Measurements from ENCODE around the gene CHST12.
"Not testable (repeated sequence)": the region's sequence is repeated elsewhere in the genome, so short reads cannot be mapped to it uniquely, and the experiment has no call there.

CHST12 gene

DNA sequence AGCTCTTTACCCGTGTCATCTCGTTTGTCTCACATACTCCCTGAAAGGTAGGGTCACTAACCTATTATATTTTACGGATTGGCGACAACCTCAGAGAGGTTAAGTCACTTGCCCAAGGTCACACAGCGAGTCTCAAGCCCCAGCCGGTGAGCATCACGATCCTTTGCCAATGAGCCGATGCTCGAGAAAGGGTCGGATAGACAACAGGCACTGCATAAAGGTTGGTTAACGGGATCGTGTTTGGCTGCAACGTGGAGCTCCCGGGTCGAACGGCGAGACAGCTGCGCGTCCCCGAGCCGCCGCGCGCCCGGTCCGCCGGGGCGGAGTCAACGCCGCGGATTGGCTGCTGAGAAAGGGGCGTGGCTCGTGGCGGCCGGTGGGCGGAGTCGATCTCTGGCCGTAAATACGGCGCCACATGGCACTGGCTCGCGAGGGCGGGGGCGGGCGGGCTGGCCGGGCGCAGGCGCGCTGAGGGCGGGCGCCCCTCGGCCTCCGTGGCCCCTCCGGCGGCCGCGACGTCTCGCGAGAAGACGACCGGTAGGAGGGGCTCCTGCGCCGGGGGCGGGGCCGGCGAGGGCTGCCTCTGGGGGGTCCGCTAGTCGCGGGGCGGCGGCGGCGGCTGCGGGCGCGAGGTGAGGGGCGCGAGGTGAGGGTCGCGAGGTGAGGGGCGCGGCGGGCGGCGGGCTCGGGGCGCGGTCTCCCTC is at the start of gene CHST12:
Gene CHST12 (plus strand): TSS at position 598 of the 704 bp plus-strand sequence. CDS start 29,029 bp downstream, outside the sequence.
- DNase-seq (ENCODE audit: low read depth in 3 of 3): peak; percentile 86 to 91 (median 89)

DNA sequence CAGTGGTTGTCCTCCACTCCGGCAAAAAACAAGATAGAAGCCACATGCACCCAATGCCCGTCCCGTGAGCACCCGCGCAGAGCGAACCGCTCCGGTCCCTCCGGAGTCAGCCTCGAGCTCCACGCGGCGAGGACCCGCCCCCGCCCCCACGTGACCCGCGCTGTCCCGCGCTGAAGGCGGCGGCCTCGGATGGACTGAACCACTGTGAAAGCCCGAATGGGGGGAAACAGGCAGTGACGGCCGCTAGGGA is 49.5 kb upstream of the CHST12 start:
- peak; percentile 88 to 92 (median 89) for DNase-seq (ENCODE audit: low read depth in 3 of 3)

DNA sequence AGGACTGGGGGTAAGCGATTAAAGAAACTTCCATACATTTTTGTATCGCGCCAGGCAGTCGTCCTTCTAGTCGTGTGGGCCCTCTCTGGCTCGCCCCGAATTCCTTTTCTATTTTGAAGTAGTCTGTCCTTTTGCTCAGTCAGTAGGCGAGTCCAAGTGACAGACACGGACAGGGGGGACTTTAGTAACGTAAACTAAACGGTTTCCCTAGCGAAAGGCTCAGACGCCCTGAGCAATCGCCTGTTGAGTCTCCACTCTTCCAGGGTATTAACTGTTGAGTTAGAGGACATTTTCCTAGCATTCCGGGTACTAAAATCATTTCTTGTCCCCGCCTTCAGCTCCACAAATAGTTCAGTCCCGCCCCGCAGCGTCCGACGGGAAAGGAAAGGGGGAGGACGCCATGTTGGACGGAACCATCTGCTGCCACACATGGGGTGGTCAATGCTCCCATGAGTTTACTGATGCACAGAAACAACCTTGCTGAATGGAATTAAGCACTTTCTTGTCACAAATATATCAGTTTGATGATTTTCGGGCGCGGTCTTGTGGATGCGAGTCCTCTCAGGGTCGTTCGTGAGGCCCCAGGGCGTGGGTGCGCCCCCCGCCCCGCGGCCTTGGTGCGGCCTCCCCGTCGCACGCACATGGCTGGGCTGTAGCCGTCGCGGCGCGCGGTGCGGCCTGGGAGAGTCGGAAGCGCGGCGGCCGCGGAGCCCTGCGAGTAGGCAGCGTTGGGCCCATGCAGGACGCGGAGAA is 49.0 kb upstream of the CHST12 start, which contains the start of gene EIF3B:
Gene EIF3B (plus strand): TSS at position 642 of the 753 bp plus-strand sequence. CDS start 95 bp downstream, at position 737.
- peak; percentile 75 to 87 (median 81) for DNase-seq (ENCODE audit: low read depth in 3 of 3)

DNA sequence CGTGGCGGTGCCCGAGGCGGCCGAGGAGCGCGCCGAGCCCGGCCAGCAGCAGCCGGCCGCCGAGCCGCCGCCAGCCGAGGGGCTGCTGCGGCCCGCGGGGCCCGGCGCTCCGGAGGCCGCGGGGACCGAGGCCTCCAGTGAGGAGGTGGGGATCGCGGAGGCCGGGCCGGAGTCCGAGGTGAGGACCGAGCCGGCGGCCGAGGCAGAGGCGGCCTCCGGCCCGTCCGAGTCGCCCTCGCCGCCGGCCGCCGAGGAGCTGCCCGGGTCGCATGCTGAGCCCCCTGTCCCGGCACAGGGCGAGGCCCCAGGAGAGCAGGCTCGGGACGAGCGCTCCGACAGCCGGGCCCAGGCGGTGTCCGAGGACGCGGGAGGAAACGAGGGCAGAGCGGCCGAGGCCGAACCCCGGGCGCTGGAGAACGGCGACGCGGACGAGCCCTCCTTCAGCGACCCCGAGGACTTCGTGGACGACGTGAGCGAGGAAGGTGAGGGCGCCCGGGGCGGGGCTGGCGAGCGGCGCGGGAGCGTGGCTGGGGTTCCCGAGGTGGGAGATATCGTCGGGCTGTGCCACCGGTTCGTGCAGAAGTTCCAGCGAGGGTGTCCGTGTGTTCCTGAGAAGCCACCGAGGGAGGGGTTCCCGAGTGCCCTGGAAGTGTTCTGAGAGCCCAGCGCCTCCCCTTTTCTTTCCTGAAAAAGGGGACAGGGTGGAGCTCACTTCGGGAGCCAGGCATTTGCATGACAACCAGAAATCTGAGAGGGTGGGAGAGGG is 48.3 kb upstream of the CHST12 start:
- DNase-seq (ENCODE audit: low read depth in 3 of 3): peak in 2 of 3 experiments; percentile 20 to 26

GRCh38 chr7:2355705-2356008 is 47.8 kb upstream of the CHST12 start:
- DNase-seq (ENCODE audit: low read depth in 3 of 3): no peak

GRCh38 chr7:2357165-2357564 is 46.2 kb upstream of the CHST12 start:
- DNase-seq (ENCODE audit: low read depth in 3 of 3): no peak

- no peak for DNase-seq (ENCODE audit: low read depth in 3 of 3)
Measured at GRCh38 chr7:2357571-2357970, 45.8 kb upstream of the CHST12 start.

DNA sequence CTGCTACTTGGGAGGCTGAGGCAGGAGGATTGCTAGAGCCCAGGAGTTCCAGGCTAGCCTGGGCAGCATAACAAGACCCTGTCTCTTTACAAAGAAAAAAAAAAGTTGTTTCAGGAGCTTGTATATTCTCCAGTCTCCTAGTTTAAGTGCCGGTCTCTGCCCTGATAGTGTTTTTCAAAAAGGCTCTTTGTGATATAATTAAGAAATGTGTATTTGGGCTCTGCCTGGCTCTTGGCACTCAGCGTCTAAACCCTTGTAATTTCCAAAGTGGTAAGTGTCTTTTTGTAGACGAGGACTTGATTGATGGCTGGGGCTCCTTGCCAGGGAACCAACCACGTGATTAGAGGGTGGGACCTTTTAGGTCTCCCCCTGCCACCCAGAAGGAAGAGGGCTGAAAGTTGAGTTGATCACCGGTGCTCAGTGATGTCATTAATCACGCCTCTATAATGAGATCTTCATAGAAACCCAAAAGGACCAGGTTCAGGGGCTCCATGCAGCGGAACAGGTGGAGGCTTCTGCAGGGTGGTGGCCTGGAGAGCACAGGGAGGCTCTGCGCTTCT is 44.4 kb upstream of the CHST12 start:
- no peak for DNase-seq (ENCODE audit: low read depth in 3 of 3)

DNA sequence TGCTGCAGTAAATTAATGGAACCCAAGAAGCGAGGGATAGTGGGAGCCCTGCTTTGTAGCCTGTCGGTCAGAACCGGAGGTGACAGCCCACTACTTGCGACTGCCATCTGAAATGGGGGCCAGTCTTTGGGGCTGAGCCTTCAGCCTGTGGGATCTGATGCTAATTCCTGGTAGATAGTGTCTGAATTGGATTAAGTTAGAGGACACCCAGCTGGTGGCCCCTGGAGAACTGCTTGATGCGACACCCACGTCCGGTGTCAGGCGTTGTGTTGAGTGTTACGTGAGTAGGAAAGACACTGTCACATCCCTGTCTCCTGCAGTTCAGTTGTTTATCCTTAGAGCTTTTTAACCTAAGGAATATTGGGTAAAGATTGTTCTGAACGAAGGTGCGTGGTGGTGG is 43.8 kb upstream of the CHST12 start:
- no peak for DNase-seq (ENCODE audit: low read depth in 3 of 3)

GRCh38 chr7:2360796-2361195 is 42.6 kb upstream of the CHST12 start:
- DNase-seq (ENCODE audit: low read depth in 3 of 3): no peak

DNA sequence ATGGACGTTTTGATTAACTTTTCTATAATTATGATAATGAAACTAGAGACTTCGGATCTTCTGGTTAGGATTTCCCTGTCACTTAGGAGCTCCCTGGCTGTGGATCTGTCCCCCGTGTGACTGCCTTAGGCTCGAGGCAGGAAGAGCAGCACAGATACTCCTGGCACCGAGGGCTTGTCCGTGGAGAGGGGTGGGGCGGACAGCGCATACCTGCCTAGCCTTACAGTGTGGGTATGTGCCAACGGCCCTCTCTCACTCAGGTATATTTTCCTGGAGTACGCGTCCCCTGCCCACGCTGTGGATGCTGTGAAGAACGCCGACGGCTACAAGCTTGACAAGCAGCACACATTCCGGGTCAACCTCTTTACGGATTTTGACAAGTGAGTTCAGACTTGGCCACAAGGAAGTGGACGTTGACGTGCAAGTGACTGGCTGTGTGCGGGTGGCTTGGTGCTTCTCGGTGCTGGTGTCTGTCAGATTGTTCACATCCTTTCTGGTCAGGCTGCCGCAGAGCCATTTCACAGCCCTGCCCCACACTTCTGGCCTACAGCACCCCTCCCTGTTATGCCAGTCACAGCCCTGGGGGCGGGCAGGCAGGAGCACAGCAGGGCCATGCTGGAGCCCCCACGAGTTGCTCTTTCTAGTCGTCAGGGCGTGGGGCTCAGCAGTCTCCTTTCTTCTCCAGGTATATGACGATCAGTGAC is 40.9 kb upstream of the CHST12 start:
- DNase-seq (ENCODE audit: low read depth in 3 of 3): no peak

DNA sequence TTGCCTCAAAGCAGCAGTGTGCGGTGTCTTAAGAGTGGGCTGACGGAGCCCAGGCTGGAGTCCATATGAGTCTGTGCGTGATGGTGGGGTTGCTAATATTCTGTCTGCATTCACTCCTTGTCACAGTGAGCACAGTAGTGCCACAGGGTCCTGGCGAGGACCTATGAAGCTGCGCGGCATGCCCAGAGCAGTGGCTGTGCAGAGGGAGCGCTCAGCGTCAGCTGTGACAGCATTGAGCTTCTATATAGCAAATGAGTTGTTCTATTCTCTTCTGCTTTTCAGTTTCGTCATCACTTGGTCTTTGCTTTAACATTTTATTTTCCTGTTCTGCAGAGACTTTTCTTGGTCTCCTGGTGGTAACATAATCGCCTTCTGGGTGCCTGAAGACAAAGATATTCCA is 34.3 kb upstream of the CHST12 start:
- no peak for DNase-seq (ENCODE audit: low read depth in 3 of 3)

DNA sequence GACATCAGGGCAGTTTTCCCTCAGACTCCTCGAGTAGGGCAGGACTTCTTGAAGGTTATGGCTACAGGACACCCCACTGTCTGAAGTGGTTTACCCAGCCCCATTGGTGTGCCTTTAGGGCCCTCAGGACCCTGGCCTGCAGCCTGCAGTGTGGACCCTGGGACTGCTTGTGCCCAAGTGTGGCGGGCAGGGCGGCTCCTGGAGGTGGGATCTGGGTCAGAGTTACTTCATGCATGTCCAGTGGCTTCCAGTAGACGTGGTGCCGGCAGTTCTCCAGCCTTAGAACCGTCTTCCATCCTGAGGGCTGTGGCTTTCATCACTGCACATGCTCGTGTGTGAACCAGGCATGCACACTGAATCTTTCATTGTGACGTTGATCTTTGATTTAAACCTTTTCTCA is 32.1 kb upstream of the CHST12 start:
- DNase-seq (ENCODE audit: low read depth in 3 of 3): no peak

GRCh38 chr7:2372724-2373123 is 30.7 kb upstream of the CHST12 start:
- DNase-seq (ENCODE audit: low read depth in 3 of 3): no peak

- no peak for DNase-seq (ENCODE audit: low read depth in 3 of 3)
Measured at GRCh38 chr7:2373124-2373556, 30.3 kb upstream of the CHST12 start.

- no peak for DNase-seq (ENCODE audit: low read depth in 3 of 3)
Measured at GRCh38 chr7:2373646-2374045, 29.8 kb upstream of the CHST12 start.

DNA sequence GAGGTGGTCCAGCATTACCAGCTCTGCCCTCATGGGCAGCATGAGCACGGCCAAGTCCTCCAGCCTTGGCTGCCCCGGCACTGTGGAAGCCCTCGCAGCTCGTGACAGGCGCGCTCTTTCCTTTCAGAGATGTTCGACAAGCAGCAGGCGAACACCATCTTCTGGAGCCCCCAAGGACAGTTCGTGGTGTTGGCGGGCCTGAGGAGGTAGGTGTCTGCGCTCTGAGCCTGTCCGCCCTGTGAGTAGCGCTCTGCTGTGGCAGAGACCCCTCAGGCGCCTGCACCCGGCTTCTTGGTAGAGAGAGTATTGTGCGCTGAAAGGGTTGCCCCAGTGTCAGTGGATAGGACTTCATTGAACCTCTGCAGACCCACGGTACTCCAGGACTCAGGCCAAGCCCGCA is 29.0 kb upstream of the CHST12 start:
- no peak for DNase-seq (ENCODE audit: low read depth in 3 of 3)

- no peak for DNase-seq (ENCODE audit: low read depth in 3 of 3)
Measured at GRCh38 chr7:2374830-2375728, 28.3 kb upstream of the CHST12 start.

GRCh38 chr7:2376351-2377154 is 26.9 kb upstream of the CHST12 start:
- DNase-seq (ENCODE audit: low read depth in 3 of 3): no peak

DNA sequence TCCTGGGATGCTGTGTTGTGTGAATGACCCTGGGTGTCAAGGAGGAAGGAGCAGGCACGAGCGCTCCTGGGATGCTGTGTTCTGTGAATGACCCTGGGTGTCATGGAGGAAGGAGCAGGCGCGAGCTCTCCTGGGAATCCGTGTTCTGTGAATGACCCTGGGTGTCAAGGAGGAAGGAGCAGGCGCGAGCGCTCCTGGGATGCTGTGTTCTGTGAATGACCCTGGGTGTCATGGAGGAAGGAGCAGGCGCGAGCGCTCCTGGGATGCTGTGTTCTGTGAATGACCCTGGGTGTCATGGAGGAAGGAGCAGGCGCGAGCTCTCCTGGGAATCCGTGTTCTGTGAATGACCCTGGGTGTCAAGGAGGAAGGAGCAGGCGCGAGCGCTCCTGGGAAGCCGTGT is 25.9 kb upstream of the CHST12 start:
- DNase-seq (ENCODE audit: low read depth in 3 of 3): not testable (repeated sequence)
